HG03354 (cell line): ENCODE measurements around the gene OR4C5.
"Not testable (repeated sequence)": the region's sequence is repeated elsewhere in the genome, so short reads cannot be mapped to it uniquely, and the experiment has no call there.

ENCODE experiments used
- ATAC-seq: cut with Tn5 transposase; IDR thresholded peaks from one replicate; pipeline ENCODE4 v1.9.1; 2021; ENCODE audit warnings: mild to moderate bottlenecking; ENCODE audit not compliant: unreplicated experiment, poor library complexity, severe bottlenecking

OR4C5 gene

DNA sequence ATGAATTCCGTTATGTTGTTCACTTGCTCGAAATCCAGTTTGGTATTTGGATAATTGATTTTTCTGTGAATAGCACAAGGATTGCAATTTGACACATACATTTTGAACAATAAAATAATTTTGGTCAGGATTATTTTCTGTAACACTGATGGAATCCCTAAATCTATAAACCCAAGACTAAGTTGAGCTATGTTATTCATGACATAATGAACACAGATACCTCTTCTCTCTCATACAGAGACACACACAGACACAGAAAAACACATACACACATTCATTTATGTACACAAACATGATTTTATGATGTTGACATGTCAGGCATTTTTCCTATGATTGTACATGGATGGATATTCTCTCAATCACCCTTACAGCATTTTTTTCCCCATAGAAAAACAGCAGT lies at the start of gene OR4C5:
OR4C5 (minus strand) TSS at position 101 of the 400 bp plus-strand sequence; CDS start at position 101, 0 bp downstream.
- no peak for ATAC-seq

- no peak for ATAC-seq
These were observed 18.4 kb upstream of the OR4C5 start for GRCh38 chr11:48384670-48385069.

DNA sequence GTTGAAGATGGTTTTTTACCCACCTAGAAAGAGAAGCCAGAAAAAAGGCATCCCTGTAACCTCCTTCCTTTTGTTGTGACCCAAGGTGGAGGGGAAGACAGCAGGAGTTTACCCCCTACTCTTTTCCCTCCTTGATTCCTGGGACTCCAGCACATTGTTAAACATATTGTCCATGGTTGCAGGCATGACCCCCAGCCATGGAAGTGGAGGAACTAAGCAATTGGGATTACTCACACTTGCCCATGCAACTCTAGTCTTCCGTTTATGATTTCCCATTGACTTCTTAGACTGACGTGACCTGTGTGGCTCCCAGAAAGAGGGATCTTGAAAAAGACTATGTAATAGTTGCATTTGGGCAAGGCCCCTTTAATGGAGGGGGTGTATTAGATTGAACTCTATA lies 17.9 kb upstream of the OR4C5 start:
- ATAC-seq = not testable (repeated sequence)

DNA sequence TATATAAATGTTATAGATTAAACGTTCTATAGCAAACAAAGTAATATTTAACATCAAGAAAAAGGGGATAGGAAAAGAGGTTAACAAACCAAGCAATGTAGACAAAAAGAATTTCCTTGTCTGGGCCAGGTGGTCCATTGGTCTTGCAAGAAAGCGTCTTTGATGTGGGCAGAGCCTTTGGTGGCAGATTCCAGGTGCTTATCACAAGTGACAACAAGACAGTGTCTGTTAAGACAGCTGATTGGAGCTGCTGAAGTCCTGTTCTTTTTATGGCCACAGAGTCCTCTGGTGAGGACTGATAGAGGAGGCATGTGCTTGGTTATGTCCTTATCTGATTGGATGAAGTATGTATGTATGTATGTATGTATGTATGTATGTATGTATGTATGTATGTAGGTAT lies 5.0 kb downstream of the OR4C5 start:
- not testable (repeated sequence) for ATAC-seq

GRCh38 chr11:48354677-48355076 lies 11.6 kb downstream of the OR4C5 start:
- no peak for ATAC-seq

DNA sequence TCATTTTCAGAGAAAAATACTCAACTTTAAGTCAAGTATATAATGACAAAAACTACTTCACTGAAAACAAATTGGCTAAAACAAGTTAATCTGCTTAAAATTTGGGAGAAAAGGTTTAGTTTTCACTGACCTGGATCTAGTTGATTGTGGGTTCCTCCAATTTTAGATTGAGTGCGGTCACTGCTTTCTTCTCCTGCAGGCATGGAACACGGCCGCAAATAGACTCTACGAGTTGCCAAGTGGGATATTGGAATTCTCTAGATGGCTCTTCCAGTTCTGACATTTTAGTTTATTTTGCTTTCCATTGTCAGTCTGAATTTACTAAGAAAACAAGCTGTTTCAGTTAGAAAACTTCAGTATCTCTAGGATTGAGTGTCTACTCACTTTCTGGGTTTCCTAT lies 12.3 kb downstream of the OR4C5 start:
- no peak for ATAC-seq

- not testable (repeated sequence) for ATAC-seq
These were observed 20.0 kb downstream of the OR4C5 start for GRCh38 chr11:48346286-48346685.

GRCh38 chr11:48342505-48342904 lies 23.8 kb downstream of the OR4C5 start:
- not testable (repeated sequence) for ATAC-seq

DNA sequence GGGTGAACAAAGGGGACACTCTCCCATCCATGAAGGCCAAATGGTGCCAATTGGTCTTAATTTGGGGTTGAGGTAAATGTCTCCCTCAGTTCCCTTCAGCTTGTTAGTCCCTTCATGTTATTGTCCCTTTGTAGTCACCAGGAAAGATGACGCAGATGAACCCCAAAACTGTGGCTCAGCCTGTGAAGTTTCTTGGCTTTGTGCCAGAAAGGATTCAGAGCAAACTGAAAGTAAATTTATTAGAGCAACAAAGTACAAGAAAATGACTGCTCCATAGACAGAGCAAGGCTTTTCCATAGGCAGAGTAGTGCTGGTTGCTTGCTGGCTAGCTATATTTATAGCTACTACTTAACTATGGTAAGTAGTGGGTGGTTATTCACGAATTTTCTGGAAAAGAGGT lies 24.8 kb downstream of the OR4C5 start:
- no peak for ATAC-seq

- ATAC-seq = not testable (repeated sequence)
These were observed 41.6 kb downstream of the OR4C5 start, which contains the start of gene OR4C3 for GRCh38 chr11:48324620-48325019. Gene OR4C3, plus strand, starts transcription at chr11:48324920. Its CDS starts 102 bp downstream, at chr11:48325022.

DNA sequence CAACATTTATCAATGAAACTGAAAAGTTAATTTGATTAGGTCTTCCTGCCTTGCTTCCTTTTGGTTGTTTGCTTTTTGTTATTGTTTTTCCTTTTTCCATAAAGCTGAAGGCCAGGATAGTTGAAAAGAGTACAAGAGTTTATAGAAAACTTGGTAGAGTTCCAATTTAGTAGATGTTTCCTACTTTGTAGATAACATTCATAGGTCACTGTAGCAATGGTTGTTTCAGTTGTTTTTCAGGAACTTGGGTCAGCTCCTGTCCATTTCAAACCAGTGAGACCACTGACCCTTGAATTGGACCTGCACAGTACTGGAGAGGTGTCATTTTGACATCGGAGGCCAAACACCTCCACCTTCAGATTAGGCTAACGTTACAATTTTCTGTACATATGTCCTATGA lies 46.5 kb downstream of the OR4C5 start:
- ATAC-seq = not testable (repeated sequence)
